Colonic mucosa (tissue), 4 donors: ENCODE results near the gene ZNF217. TPM values are rescaled to one million over a fixed set of nuclear protein-coding genes. Genes with fewer than 3 reads are reported as not detected.
A peak's percentile ranks its signal among the peaks of the same experiment; 100 is the strongest.
"Not testable (repeated sequence)": the region's sequence is repeated elsewhere in the genome, so short reads cannot be mapped to it uniquely, and the experiment has no call there.

Experiments
- DNase-seq: peaks from one replicate; pipeline ENCODE4 v3.0.0-alpha.2; 2020
- H3K27ac ChIP-seq: fragments of 200-600 bp; one replicate; pipeline ENCODE4 v1.8.0; 2021
- H3K27me3 ChIP-seq: fragments of 200-600 bp; one replicate; pipeline ENCODE4 v1.8.0; 2021
- H3K36me3 ChIP-seq: fragments of 200-600 bp; one replicate; pipeline ENCODE4 v1.8.0; 2021
- H3K4me1 ChIP-seq: fragments of 200-600 bp; one replicate; pipeline ENCODE4 v1.8.0; 2021; ENCODE audit warnings: mild to moderate bottlenecking
- H3K4me3 ChIP-seq: fragments of 200-600 bp; one replicate; pipeline ENCODE4 v1.8.0; 2021
- H3K9ac ChIP-seq, 2 donors: one replicate each; pipeline ENCODE4 v1.7.0; 2013; ENCODE audit warnings: control low read depth in 2 of 2, low read depth in 2 of 2, low read length in 2 of 2
- H3K9me3 ChIP-seq: fragments of 200-600 bp; one replicate; pipeline ENCODE4 v1.8.0; 2021
- CTCF ChIP-seq: fragments of 200-600 bp; IDR thresholded peaks from one replicate; pipeline ENCODE4 v1.8.0; 2022; ENCODE audit warnings: antibody characterized with exemption, mild to moderate bottlenecking
- intact Hi-C: fragments of 100-400 bp; cut with DNase I; formaldehyde crosslinking; loops from one replicate; pipeline ENCODE4 v1.14.1; 2022
- total RNA-seq, 2 donors: library from RNA; stranded (reverse); fragmentation: NEBNext Ultra II Directional in 1 of 2; extraction: Animal tissue kit (Norgen Biotek cat#: 25700) in 1 of 2; gene quantifications; one replicate each; pipeline ENCODE4 v1.2.1, GENCODE V29; 2021
- donor health status: healthy.
- donor health status: DM: no; HTN: no; CAD: no.
- donor health status: DM: no; HTN: no; CAD: no.

Gene ZNF217
- total RNA-seq, 2 donors from 2014 or later: 45.7 to 73.0 TPM

- H3K4me1 ChIP-seq: no peaks in the 10 kb centered on the region
- H3K9me3 ChIP-seq: no peaks in the 10 kb centered on the region
- peak overlapping the region; percentile 92 for H3K27ac ChIP-seq
- TF ChIP-seq CTCF: no peak
- DNase-seq: peak; percentile 43
- intact Hi-C loops: loop anchor here (10.0 kb wide), 1 partner anchor 52 kb away; no protein-coding TSS in a partner anchor
- H3K9ac ChIP-seq: peak overlapping the region; percentile 81 to 87
- no peaks in the 10 kb centered on the region for H3K27me3 ChIP-seq
- H3K36me3 ChIP-seq: no peaks in the 10 kb centered on the region
- H3K4me3 ChIP-seq: peak overlapping the region; percentile 56
Measured at GRCh38 chr20:53592992-53593465, 610 bp downstream of the ZNF217 start.

GRCh38 chr20:53592454-53592991, 1.1 kb downstream of the ZNF217 start:
- H3K4me1 ChIP-seq, H3K27me3 ChIP-seq, H3K9me3 ChIP-seq, H3K36me3 ChIP-seq: not testable (repeated sequence)
- H3K9ac ChIP-seq: peak overlapping the region; percentile 81 to 87
- H3K27ac ChIP-seq: peak overlapping the region; percentile 92
- intact Hi-C loops: loop anchor here (10.0 kb wide), 1 partner anchor 52 kb away; no protein-coding TSS in a partner anchor
- DNase-seq: peak; percentile 61
- peak overlapping the region; percentile 56 for H3K4me3 ChIP-seq

- not testable (repeated sequence) for H3K4me1 ChIP-seq
Measured at GRCh38 chr20:53591941-53592441, 1.6 kb downstream of the ZNF217 start.

GRCh38 chr20:53591206-53591741, 2.4 kb downstream of the ZNF217 start:
- H3K4me1 ChIP-seq, H3K36me3 ChIP-seq, H3K9me3 ChIP-seq, H3K27me3 ChIP-seq: not testable (repeated sequence)
- peak; percentile 12 for DNase-seq
- Histone ChIP-seq H3K27ac (peak overlapping the region; percentile 92), H3K4me3 (peak overlapping the region; percentile 56), H3K9ac (peak overlapping the region; percentile 35 to 81)
- intact Hi-C loops: loop anchor here (10.0 kb wide), 1 partner anchor 54 kb away; no protein-coding TSS in a partner anchor

More at GRCh38 chr20:53591941-53592441, 1.6 kb downstream of the ZNF217 start:
- not testable (repeated sequence) for H3K9me3 ChIP-seq, H3K27me3 ChIP-seq, H3K36me3 ChIP-seq
- Histone ChIP-seq H3K27ac (peak overlapping the region; percentile 92), H3K4me3 (peak overlapping the region; percentile 56), H3K9ac (peak overlapping the region; percentile 81 to 87)
- intact Hi-C loops: loop anchor here (10.0 kb wide), 1 partner anchor 53 kb away; no protein-coding TSS in a partner anchor
- DNase-seq: peak; percentile 17

GRCh38 chr20:53590608-53591007, 3.0 kb downstream of the ZNF217 start:
- H3K4me3 ChIP-seq: peak overlapping the region; percentile 56
- H3K36me3 ChIP-seq, H3K4me1 ChIP-seq, H3K9me3 ChIP-seq, H3K27me3 ChIP-seq: not testable (repeated sequence)
- H3K9ac ChIP-seq: peak overlapping the region; percentile 50 to 58
- intact Hi-C loops: loop anchor here (10.0 kb wide), 1 partner anchor 54 kb away; no protein-coding TSS in a partner anchor
- peak overlapping the region; percentile 92 for H3K27ac ChIP-seq
- peak; percentile 15 for DNase-seq

- DNase-seq, H3K9me3 ChIP-seq, H3K4me1 ChIP-seq, H3K27me3 ChIP-seq, H3K4me3 ChIP-seq, H3K36me3 ChIP-seq: not testable (repeated sequence)
- Histone ChIP-seq H3K9ac (peak overlapping the region in 1 of 2 donors; percentile 58), H3K27ac (peak overlapping the region; percentile 92)
- intact Hi-C loops: loop anchor here (10.0 kb wide), 1 partner anchor 55 kb away; no protein-coding TSS in a partner anchor
Measured at GRCh38 chr20:53590122-53590521, 3.5 kb downstream of the ZNF217 start.

- not testable (repeated sequence) for H3K4me1 ChIP-seq, H3K9me3 ChIP-seq, H3K36me3 ChIP-seq, H3K27me3 ChIP-seq
- H3K9ac ChIP-seq: peak overlapping the region in 1 of 2 donors; percentile 66
- intact Hi-C loops: loop anchor here (10.0 kb wide), 1 partner anchor 55 kb away; no protein-coding TSS in a partner anchor
- H3K4me3 ChIP-seq: peak overlapping the region; percentile 5
- peak overlapping the region; percentile 92 for H3K27ac ChIP-seq
- DNase-seq: peak; percentile 40
Measured at GRCh38 chr20:53589321-53590065, 4.1 kb downstream of the ZNF217 start.

GRCh38 chr20:53587157-53587703, 6.4 kb downstream of the ZNF217 start:
- intact Hi-C loops, H3K9me3 ChIP-seq, H3K4me1 ChIP-seq, DNase-seq, H3K27me3 ChIP-seq, H3K36me3 ChIP-seq, H3K4me3 ChIP-seq: not testable (repeated sequence)
- Histone ChIP-seq H3K9ac (peak overlapping the region in 1 of 2 donors; percentile 19), H3K27ac (peak overlapping the region; percentile 71)
